ENCODE measurements around the gene ZSCAN10.

ZSCAN10 gene

GRCh38 chr16:3122926-3123570 lies 24.0 kb upstream of the ZSCAN10 start:
- Mint-ChIP-seq H3K4me1 (peaks cover 9% of the 10 kb centered on the region), H3K27me3 (no peaks in the 10 kb centered on the region), H3K27ac (peak overlapping the region; percentile 19), H3K4me3 (peak overlapping the region; percentile 98), H3K36me3 (no peaks in the 10 kb centered on the region), H3K9me3 (no peaks in the 10 kb centered on the region)
- DNase-seq (ENCODE audit: low spot score in 2 of 2), result no peak
- ATAC-seq (ENCODE audit: low read depth), result no peak

- H3K36me3 Mint-ChIP-seq, result no peaks in the 10 kb centered on the region
- no peak overlapping the region for H3K27ac Mint-ChIP-seq
Observed at GRCh38 chr16:3121851-3122467, 22.9 kb upstream of the ZSCAN10 start.

GRCh38 chr16:3120435-3120834 lies 21.3 kb upstream of the ZSCAN10 start:
- ATAC-seq (ENCODE audit: low read depth), result no peak
- Mint-ChIP-seq H3K4me3 (no peak overlapping the region), H3K36me3 (no peaks in the 10 kb centered on the region), H3K27ac (no peak overlapping the region), H3K27me3 (no peaks in the 10 kb centered on the region), H3K9me3 (no peaks in the 10 kb centered on the region), H3K4me1 (peaks cover 4% of the 10 kb centered on the region)
- no peak for DNase-seq (ENCODE audit: low spot score in 2 of 2)

More at GRCh38 chr16:3121851-3122467, 22.9 kb upstream of the ZSCAN10 start:
- DNase-seq (ENCODE audit: low spot score in 2 of 2) (no peak), ATAC-seq (ENCODE audit: low read depth) (no peak)
- Mint-ChIP-seq H3K4me3 (no peak overlapping the region), H3K9me3 (no peaks in the 10 kb centered on the region), H3K27me3 (no peaks in the 10 kb centered on the region), H3K4me1 (peaks cover 4% of the 10 kb centered on the region)

- Mint-ChIP-seq H3K27me3 (peaks cover 4% of the 10 kb centered on the region), H3K36me3 (peaks cover 2% of the 10 kb centered on the region), H3K4me1 (peaks cover 4% of the 10 kb centered on the region), H3K27ac (no peak overlapping the region), H3K9me3 (no peaks in the 10 kb centered on the region), H3K4me3 (no peak overlapping the region)
- DNase-seq (ENCODE audit: low spot score in 2 of 2) (no peak), ATAC-seq (ENCODE audit: low read depth) (no peak)
Observed at GRCh38 chr16:3119701-3120408, 20.8 kb upstream of the ZSCAN10 start.

- ATAC-seq (ENCODE audit: low read depth) (no peak), DNase-seq (ENCODE audit: low spot score in 2 of 2) (no peak)
- H3K36me3 Mint-ChIP-seq, result peaks cover 4% of the 10 kb centered on the region
- peaks cover 4% of the 10 kb centered on the region for H3K4me1 Mint-ChIP-seq
- no peak overlapping the region for H3K27ac Mint-ChIP-seq
- H3K9me3 Mint-ChIP-seq, result no peaks in the 10 kb centered on the region
- no peak overlapping the region for H3K4me3 Mint-ChIP-seq
- H3K27me3 Mint-ChIP-seq, result peaks cover 6% of the 10 kb centered on the region
Observed at GRCh38 chr16:3119286-3119685, 20.2 kb upstream of the ZSCAN10 start.

GRCh38 chr16:3118846-3119245 lies 19.8 kb upstream of the ZSCAN10 start:
- DNase-seq (ENCODE audit: low spot score in 2 of 2) (no peak), ATAC-seq (ENCODE audit: low read depth) (no peak)
- Mint-ChIP-seq H3K27me3 (peaks cover 6% of the 10 kb centered on the region), H3K27ac (no peak overlapping the region), H3K36me3 (peaks cover 4% of the 10 kb centered on the region), H3K4me1 (peaks cover 4% of the 10 kb centered on the region), H3K4me3 (no peak overlapping the region), H3K9me3 (no peaks in the 10 kb centered on the region)

- H3K27ac Mint-ChIP-seq, result no peak overlapping the region
- no peak overlapping the region for H3K4me3 Mint-ChIP-seq
- H3K27me3 Mint-ChIP-seq, result peaks cover 7% of the 10 kb centered on the region
- ATAC-seq (ENCODE audit: low read depth) (no peak), DNase-seq (ENCODE audit: low spot score in 2 of 2) (no peak)
- H3K4me1 Mint-ChIP-seq, result no peaks in the 10 kb centered on the region
- H3K36me3 Mint-ChIP-seq, result peaks cover 4% of the 10 kb centered on the region
- no peaks in the 10 kb centered on the region for H3K9me3 Mint-ChIP-seq
Observed at GRCh38 chr16:3118204-3118790, 19.2 kb upstream of the ZSCAN10 start.

GRCh38 chr16:3115561-3115960 lies 16.5 kb upstream of the ZSCAN10 start:
- Mint-ChIP-seq H3K4me1 (no peaks in the 10 kb centered on the region), H3K4me3 (no peak overlapping the region), H3K27me3 (peaks cover 17% of the 10 kb centered on the region), H3K27ac (no peak overlapping the region), H3K36me3 (peaks cover 4% of the 10 kb centered on the region), H3K9me3 (no peaks in the 10 kb centered on the region)
- DNase-seq (ENCODE audit: low spot score in 2 of 2) (no peak), ATAC-seq (ENCODE audit: low read depth) (no peak)

- Mint-ChIP-seq H3K4me3 (no peak overlapping the region), H3K9me3 (no peaks in the 10 kb centered on the region), H3K4me1 (no peaks in the 10 kb centered on the region), H3K27me3 (peaks cover 18% of the 10 kb centered on the region), H3K36me3 (peaks cover 4% of the 10 kb centered on the region), H3K27ac (no peak overlapping the region)
- no peak for ATAC-seq (ENCODE audit: low read depth)
- no peak for DNase-seq (ENCODE audit: low spot score in 2 of 2)
Observed at GRCh38 chr16:3115003-3115402, 15.9 kb upstream of the ZSCAN10 start.

- H3K9me3 Mint-ChIP-seq, result no peaks in the 10 kb centered on the region
- no peak for ATAC-seq (ENCODE audit: low read depth)
- DNase-seq (ENCODE audit: low spot score in 2 of 2), result no peak
- peaks cover 4% of the 10 kb centered on the region for H3K36me3 Mint-ChIP-seq
- peaks cover 18% of the 10 kb centered on the region for H3K27me3 Mint-ChIP-seq
- no peak overlapping the region for H3K4me3 Mint-ChIP-seq
- H3K4me1 Mint-ChIP-seq, result no peaks in the 10 kb centered on the region
- H3K27ac Mint-ChIP-seq, result no peak overlapping the region
Observed at GRCh38 chr16:3113765-3114479, 14.8 kb upstream of the ZSCAN10 start.

GRCh38 chr16:3112881-3113574 lies 13.9 kb upstream of the ZSCAN10 start:
- Mint-ChIP-seq H3K36me3 (peaks cover 4% of the 10 kb centered on the region), H3K4me1 (no peaks in the 10 kb centered on the region), H3K4me3 (no peak overlapping the region), H3K27me3 (peaks cover 18% of the 10 kb centered on the region), H3K27ac (no peak overlapping the region), H3K9me3 (no peaks in the 10 kb centered on the region)
- DNase-seq (ENCODE audit: low spot score in 2 of 2) (no peak), ATAC-seq (ENCODE audit: low read depth) (no peak)

- DNase-seq (ENCODE audit: low spot score in 2 of 2) (no peak), ATAC-seq (ENCODE audit: low read depth) (no peak)
- no peak within 1 kb of the TSS for H3K27ac Mint-ChIP-seq
- H3K27me3 Mint-ChIP-seq, result peaks cover 18% of the 10 kb centered on the region
- H3K4me1 Mint-ChIP-seq, result peaks cover 1% of the 10 kb centered on the region
- H3K4me3 Mint-ChIP-seq, result no peak within 1 kb of the TSS
- no peaks in the 10 kb centered on the region for H3K9me3 Mint-ChIP-seq
- H3K36me3 Mint-ChIP-seq, result peaks cover 4% of the 10 kb centered on the region
Observed at GRCh38 chr16:3112058-3112880, 13.2 kb upstream of the ZSCAN10 start, which contains the start of gene ZNF205. Gene ZNF205 (plus strand): TSS chr16:3112586. CDS start chr16:3113431, 845 bp downstream.

All from memory B cell (primary cell).